ENCODE data around the gene ASB5.

ASB5 gene

GRCh38 chr4:176261018-176261417 is 8.0 kb downstream of the ASB5 start:
- Histone ChIP-seq H3K79me2 (ENCODE audit: insufficient read depth, low read length) (no peaks in the 10 kb centered on the region), H3K9ac (ENCODE audit: low read depth, low read length, poor library complexity, severe bottlenecking) (no peak overlapping the region), H3K36me3 (ENCODE audit: insufficient read depth, low read length) (no peaks in the 10 kb centered on the region), H3K4me2 (ENCODE audit: low read depth, low read length, poor library complexity, severe bottlenecking) (no peak overlapping the region), H3K4me1 (ENCODE audit: insufficient read depth, low read length, poor library complexity, severe bottlenecking) (no peaks in the 10 kb centered on the region), H3K27me3 (ENCODE audit: insufficient read depth, low read length, poor library complexity, severe bottlenecking) (no peaks in the 10 kb centered on the region), H3K9me3 (ENCODE audit: insufficient read depth, low read depth, low read length) (no peaks in the 10 kb centered on the region), H3K9me2 (replicated peaks; ENCODE audit: low read depth, low read length) (no peaks in the 10 kb centered on the region), H4K20me1 (ENCODE audit: insufficient read depth, low read length, poor library complexity, severe bottlenecking) (no peaks in the 10 kb centered on the region), H3F3A (ENCODE audit: low read depth) (no peaks in the 10 kb centered on the region), H3K4me3 (ENCODE audit: low read length, poor library complexity, severe bottlenecking) (no peak overlapping the region), H2AFZ (ENCODE audit: low read length) (no peak overlapping the region)
- TF ChIP-seq EZH2phosphoT487 (IDR thresholded peaks at IDR 0.05; ENCODE audit: borderline replicate concordance) (no peak), CTCF (conservative IDR thresholded peaks at IDR 0.05; ENCODE audit: low read length) (no peak)

DNA sequence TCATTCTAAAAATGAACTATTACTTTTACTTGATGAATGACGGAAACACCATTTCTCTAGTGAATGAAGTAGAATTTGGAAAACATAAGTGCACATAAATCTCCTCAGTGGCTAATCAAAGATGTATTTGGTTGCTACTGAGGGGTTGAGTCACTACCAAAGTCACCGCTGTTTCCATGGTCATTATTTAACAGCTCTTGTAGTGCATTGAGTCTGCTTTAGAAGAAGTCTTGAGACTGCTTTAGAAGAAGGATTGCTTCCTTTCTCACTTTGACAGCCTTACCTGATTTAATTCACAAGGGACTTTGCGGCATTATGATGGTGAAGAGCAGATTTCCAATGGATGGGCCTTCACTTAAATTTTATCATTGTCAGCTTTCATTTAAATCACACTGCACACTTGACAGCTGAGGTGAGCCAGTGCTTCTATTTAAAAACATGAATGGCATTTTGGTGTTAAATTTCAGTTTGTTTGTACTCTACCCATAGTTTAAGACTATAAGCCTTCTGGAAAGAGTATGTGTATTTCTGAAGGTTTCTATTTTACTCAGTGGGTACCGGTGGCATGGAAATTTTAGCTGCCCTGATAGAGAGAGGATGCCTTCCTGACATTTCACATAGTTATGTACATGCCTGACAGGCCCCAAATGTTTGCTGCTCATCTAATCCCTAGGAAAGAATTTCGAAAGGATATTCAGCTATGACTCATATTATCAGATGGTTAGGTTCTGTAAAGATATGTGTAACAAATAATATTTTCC is 9.5 kb downstream of the ASB5 start:
- no peak overlapping the region for H3K4me3 ChIP-seq (ENCODE audit: low read length, poor library complexity, severe bottlenecking)
- H3F3A ChIP-seq (ENCODE audit: low read depth), result no peaks in the 10 kb centered on the region
- no peaks in the 10 kb centered on the region for H3K9me3 ChIP-seq (ENCODE audit: insufficient read depth, low read depth, low read length)
- no peak overlapping the region for H3K4me2 ChIP-seq (ENCODE audit: low read depth, low read length, poor library complexity, severe bottlenecking)
- no peak for TF ChIP-seq CTCF (conservative IDR thresholded peaks at IDR 0.05; ENCODE audit: low read length)
- no peak for TF ChIP-seq EZH2phosphoT487 (IDR thresholded peaks at IDR 0.05; ENCODE audit: borderline replicate concordance)
- H4K20me1 ChIP-seq (ENCODE audit: insufficient read depth, low read length, poor library complexity, severe bottlenecking), result no peaks in the 10 kb centered on the region
- H3K36me3 ChIP-seq (ENCODE audit: insufficient read depth, low read length), result no peaks in the 10 kb centered on the region
- H3K9me2 ChIP-seq (replicated peaks; ENCODE audit: low read depth, low read length), result no peaks in the 10 kb centered on the region
- H3K9ac ChIP-seq (ENCODE audit: low read depth, low read length, poor library complexity, severe bottlenecking), result no peak overlapping the region
- H3K79me2 ChIP-seq (ENCODE audit: insufficient read depth, low read length), result no peaks in the 10 kb centered on the region
- no peaks in the 10 kb centered on the region for H3K27me3 ChIP-seq (ENCODE audit: insufficient read depth, low read length, poor library complexity, severe bottlenecking)
- no peak overlapping the region for H2AFZ ChIP-seq (ENCODE audit: low read length)
- H3K4me1 ChIP-seq (ENCODE audit: insufficient read depth, low read length, poor library complexity, severe bottlenecking), result no peaks in the 10 kb centered on the region

- H3F3A ChIP-seq (ENCODE audit: low read depth), result no peaks in the 10 kb centered on the region
- H3K4me2 ChIP-seq (ENCODE audit: low read depth, low read length, poor library complexity, severe bottlenecking), result no peak overlapping the region
- no peaks in the 10 kb centered on the region for H3K79me2 ChIP-seq (ENCODE audit: insufficient read depth, low read length)
- H3K9ac ChIP-seq (ENCODE audit: low read depth, low read length, poor library complexity, severe bottlenecking), result no peak overlapping the region
- no peaks in the 10 kb centered on the region for H3K9me2 ChIP-seq (replicated peaks; ENCODE audit: low read depth, low read length)
- no peaks in the 10 kb centered on the region for H3K27me3 ChIP-seq (ENCODE audit: insufficient read depth, low read length, poor library complexity, severe bottlenecking)
- no peaks in the 10 kb centered on the region for H3K9me3 ChIP-seq (ENCODE audit: insufficient read depth, low read depth, low read length)
- no peaks in the 10 kb centered on the region for H3K36me3 ChIP-seq (ENCODE audit: insufficient read depth, low read length)
- H2AFZ ChIP-seq (ENCODE audit: low read length), result no peak overlapping the region
- H3K4me1 ChIP-seq (ENCODE audit: insufficient read depth, low read length, poor library complexity, severe bottlenecking), result no peaks in the 10 kb centered on the region
- TF ChIP-seq CTCF (conservative IDR thresholded peaks at IDR 0.05; ENCODE audit: low read length) (no peak), EZH2phosphoT487 (IDR thresholded peaks at IDR 0.05; ENCODE audit: borderline replicate concordance) (no peak)
- no peak overlapping the region for H3K4me3 ChIP-seq (ENCODE audit: low read length, poor library complexity, severe bottlenecking)
- no peaks in the 10 kb centered on the region for H4K20me1 ChIP-seq (ENCODE audit: insufficient read depth, low read length, poor library complexity, severe bottlenecking)
These were observed 10.9 kb downstream of the ASB5 start for GRCh38 chr4:176258135-176258534.
